Gastrocnemius medialis (tissue), 4 donors: Measurements from ENCODE around the gene CCPG1.
"Not testable (repeated sequence)": the region's sequence is repeated elsewhere in the genome, so short reads cannot be mapped to it uniquely, and the experiment has no call there.

Experiments
- CTCF ChIP-seq, 5 experiments: fragments of 450-650 bp in 3 of 5; fragments of 200-600 bp in 2 of 5; sonication (generic) in 2 of 5; IDR thresholded peaks in 4 of 5; conservative IDR thresholded peaks in 1 of 5; 1 replicate in 4 of 5; 2 replicates in 1 of 5; pipeline ENCODE4 v1.5.1; 2016 to 2019; ENCODE audit warnings: antibody characterized with exemption in 5 of 5, mild to moderate bottlenecking in 3 of 5, moderate library complexity in 3 of 5
- POLR2A ChIP-seq, 2 donors: fragments of 450-650 bp; IDR thresholded peaks; one replicate each; pipeline ENCODE4 v1.6.1; 2017; ENCODE audit warnings: antibody characterized with exemption in 2 of 2, mild to moderate bottlenecking in 2 of 2, moderate library complexity in 2 of 2

- TF ChIP-seq POLR2A (IDR thresholded peaks at IDR 0.05); CTCF (IDR thresholded peaks at IDR 0.05 in 4 of 5, conservative IDR thresholded peaks at IDR 0.05 in 1 of 5): not testable (repeated sequence)
Measured at GRCh38 chr15:55417678-55418077, 9.5 kb upstream of the CCPG1 start.
